Activated CD8-positive, alpha-beta T cell treated with anti-CD3 and anti-CD28 coated beads for 36 hours (primary cell): ENCODE data around the gene FMNL1. TPM values are rescaled to one million over a fixed set of nuclear protein-coding genes. Genes with fewer than 3 reads are reported as not detected.

Experiments
- ATAC-seq: fragments of 200-7000 bp; cut with Tn5 transposase; one replicate; pipeline ENCODE4 v1.10.0; 2021; ENCODE audit warnings: mild to moderate bottlenecking, moderate library complexity
- CTCF ChIA-PET: fragments of 350-600 bp; sonication (Branson Sonifier 250); formaldehyde crosslinking; loops from one replicate; lab custom pipeline; 2021; ENCODE audit warnings: antibody characterized with exemption; lab: Charles Lee
- POLR2A ChIA-PET: fragments of 350-600 bp; sonication (Branson Sonifier 250); formaldehyde crosslinking; loops from one replicate; lab custom pipeline; 2021; ENCODE audit warnings: antibody characterized with exemption; lab: Charles Lee
- DNase-seq: peaks from one replicate; pipeline ENCODE4 v3.0.0-alpha.2; 2020
- H3K27ac Mint-ChIP-seq: one replicate; pipeline ENCODE4 v1.8.0; 2021; ENCODE audit warnings: mild to moderate bottlenecking, mixed read lengths
- H3K27me3 Mint-ChIP-seq: one replicate; pipeline ENCODE4 v1.8.0; 2021; ENCODE audit warnings: mixed read lengths
- H3K36me3 Mint-ChIP-seq: one replicate; pipeline ENCODE4 v1.8.0; 2021; ENCODE audit warnings: low read depth, mixed read lengths
- H3K4me1 Mint-ChIP-seq: one replicate; pipeline ENCODE4 v1.8.0; 2021; ENCODE audit warnings: low read depth, mixed read lengths
- H3K4me3 Mint-ChIP-seq: one replicate; pipeline ENCODE4 v1.8.0; 2021; ENCODE audit warnings: mild to moderate bottlenecking, moderate library complexity, mixed read lengths
- H3K9me3 Mint-ChIP-seq: one replicate; pipeline ENCODE4 v1.8.0; 2021; ENCODE audit warnings: mixed read lengths
- intact Hi-C: fragments of 100-400 bp; cut with micrococcal nuclease; formaldehyde crosslinking; loops from one replicate; pipeline ENCODE4 v1.10.0; 2022
- total RNA-seq, 2 experiments: library from RNA; stranded (reverse); gene quantifications; one replicate each; pipeline ENCODE4 v1.2.3, GENCODE V29; 2021
- TF ChIP-seq, protein P1 (sequence below): fragments of 200-600 bp; IDR thresholded peaks from one replicate; pipeline ENCODE4 v1.8.0; 2022; ENCODE audit warnings: antibody characterized with exemption, mild to moderate bottlenecking

The FMNL1 gene
- total RNA-seq, 2 experiments from 2014 or later: 285 to 298 TPM

DNA sequence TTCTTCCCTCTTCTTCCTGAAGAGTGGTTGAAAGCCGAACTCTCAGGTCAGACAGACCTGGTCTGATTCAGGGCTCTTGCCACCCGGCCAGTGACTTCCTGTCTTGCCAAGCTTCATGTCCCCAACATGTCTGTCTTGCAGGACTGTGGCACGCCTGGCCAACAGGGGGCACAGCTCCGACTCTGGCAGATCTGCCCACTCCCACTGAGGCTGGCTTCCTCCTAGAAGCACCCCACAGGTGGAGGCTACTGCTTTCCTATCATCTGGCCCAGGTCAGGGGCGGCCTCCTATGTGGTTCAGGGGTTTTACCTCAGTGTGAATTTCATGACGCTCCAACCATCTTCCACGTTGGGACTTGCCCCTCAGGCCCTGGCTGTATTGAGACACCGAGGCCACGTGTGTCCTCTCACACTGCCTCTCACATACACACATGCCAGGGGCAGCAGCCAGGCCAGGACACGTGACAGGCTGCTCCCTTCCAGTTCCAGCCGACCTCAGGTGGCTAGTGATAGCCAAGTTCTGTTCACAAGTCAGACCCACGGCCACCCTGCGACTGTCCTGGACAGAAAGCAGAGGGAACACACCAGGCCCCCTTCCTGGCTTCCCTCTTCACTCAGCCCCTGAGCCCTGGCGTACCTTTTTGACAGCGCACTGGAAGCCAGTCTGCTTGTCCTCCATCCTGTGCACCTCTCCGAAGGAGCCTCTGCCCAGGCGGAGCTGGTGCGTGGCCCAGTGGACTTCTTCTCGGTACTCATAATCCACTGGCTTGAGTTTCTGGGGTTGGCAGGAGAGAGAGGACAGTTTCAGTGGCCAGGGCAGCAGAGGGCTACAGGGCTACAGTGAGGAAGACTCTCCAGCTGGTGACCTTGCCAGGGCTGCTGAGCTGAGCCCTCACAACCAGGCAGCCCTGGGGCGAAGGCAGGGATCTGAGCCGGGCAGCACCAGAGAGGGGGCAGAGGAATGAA lies 62.8 kb downstream of the FMNL1 start:
- no peaks in the 10 kb centered on the region for H3K27me3 Mint-ChIP-seq
- peak; percentile 60 for ATAC-seq
- TF ChIP-seq, protein P1, sequence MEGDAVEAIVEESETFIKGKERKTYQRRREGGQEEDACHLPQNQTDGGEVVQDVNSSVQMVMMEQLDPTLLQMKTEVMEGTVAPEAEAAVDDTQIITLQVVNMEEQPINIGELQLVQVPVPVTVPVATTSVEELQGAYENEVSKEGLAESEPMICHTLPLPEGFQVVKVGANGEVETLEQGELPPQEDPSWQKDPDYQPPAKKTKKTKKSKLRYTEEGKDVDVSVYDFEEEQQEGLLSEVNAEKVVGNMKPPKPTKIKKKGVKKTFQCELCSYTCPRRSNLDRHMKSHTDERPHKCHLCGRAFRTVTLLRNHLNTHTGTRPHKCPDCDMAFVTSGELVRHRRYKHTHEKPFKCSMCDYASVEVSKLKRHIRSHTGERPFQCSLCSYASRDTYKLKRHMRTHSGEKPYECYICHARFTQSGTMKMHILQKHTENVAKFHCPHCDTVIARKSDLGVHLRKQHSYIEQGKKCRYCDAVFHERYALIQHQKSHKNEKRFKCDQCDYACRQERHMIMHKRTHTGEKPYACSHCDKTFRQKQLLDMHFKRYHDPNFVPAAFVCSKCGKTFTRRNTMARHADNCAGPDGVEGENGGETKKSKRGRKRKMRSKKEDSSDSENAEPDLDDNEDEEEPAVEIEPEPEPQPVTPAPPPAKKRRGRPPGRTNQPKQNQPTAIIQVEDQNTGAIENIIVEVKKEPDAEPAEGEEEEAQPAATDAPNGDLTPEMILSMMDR: no peak
- H3K4me3 Mint-ChIP-seq: no peak overlapping the region
- peak overlapping the region; percentile 86 for H3K27ac Mint-ChIP-seq
- peaks cover 25% of the 10 kb centered on the region for H3K4me1 Mint-ChIP-seq
- ChIA-PET POLR2A (interaction anchor here (0.5 to 1.7 kb wide), 5 partner anchors 12 to 33 kb away, joined by 3 to 5 read pairs (median 3); no protein-coding TSS in a partner anchor), CTCF (interaction anchor here (0.6 to 3.6 kb wide), 20 partner anchors 9 to 149 kb away, joined by 3 to 20 read pairs (median 5); partner anchors contain the start of genes ACBD4 and MAP3K14)
- no peaks in the 10 kb centered on the region for H3K9me3 Mint-ChIP-seq
- H3K36me3 Mint-ChIP-seq: peaks cover 60% of the 10 kb centered on the region
- peak; percentile 65 for DNase-seq
- intact Hi-C loops: no loop called here

DNA sequence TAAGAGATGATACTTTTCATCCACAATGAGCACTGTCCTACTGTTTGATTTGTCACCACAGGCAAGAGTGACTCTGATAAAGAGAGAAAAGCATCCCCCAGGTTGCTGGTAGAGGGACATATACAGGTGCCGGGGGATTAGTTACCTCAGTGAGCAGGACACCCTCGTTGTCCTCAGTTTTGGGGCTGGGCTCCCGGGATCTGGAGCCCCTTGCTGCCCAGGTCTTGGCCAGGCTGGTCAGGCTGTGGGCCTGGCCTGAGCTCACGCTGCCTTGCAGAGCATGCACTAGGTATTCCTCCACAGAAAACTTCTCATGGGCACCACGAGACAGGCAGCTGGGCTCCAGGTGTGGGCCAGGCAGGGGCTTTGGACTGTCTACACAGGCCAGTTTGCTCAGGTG lies 64.6 kb downstream of the FMNL1 start:
- CTCF ChIA-PET: interaction anchor here (1.0 to 9.6 kb wide), 6 partner anchors 9 to 99 kb away, joined by 4 to 81 read pairs (median 10); no protein-coding TSS in a partner anchor
- Mint-ChIP-seq H3K27ac (peak overlapping the region; percentile 8), H3K27me3 (no peaks in the 10 kb centered on the region)

DNA sequence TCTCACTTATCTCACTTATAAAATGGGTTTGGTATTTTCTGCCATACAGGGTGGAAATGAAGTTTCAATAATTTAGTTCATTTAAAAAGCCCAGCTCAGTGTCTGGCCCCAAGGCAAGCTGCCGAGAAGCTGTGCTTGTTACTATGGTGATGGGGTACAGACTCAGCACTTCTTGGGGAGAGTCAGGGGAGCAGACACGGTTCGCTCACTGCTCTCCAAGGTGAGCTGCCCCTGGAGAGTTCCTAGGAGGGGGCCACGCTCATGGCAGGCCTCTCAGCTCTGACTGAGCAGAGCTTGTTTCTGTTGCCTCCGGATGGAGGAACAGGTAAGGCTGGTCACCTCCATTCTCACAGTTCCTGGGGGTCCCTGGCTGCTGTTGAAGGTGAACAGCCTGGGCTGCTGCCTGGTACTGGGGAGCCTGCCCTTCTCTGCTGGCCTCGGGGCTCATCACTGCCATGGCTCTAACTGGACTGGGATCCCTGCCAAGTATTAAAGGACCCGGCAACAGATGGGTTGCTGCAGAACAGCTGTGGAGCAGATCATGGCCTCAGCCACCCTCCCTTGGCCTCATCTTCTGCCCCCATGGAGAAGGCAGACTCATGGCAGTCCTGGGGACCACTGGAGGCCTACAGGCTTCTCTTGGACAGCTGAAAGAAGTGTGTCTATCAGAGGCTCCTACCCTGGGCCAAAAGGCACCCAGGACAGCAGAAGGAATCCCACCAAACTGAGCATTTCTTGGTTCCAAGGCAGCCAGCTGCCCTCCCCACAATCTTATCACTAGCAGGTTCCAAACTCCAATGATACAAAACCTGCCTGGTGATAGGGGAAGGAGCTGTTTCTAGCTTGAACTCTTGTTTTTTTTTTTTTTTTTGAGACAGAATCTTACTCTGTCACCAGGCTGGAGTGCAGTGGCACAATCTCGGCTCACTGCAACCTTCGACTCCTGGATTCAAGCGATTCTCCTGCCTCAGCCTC lies 66.1 kb downstream of the FMNL1 start:
- peaks cover 62% of the 10 kb centered on the region for H3K36me3 Mint-ChIP-seq
- DNase-seq (no peak), ATAC-seq (no peak)
- H3K27me3 Mint-ChIP-seq: no peaks in the 10 kb centered on the region
- ChIA-PET CTCF (interaction anchor here (0.7 to 9.6 kb wide), 5 partner anchors 11 to 98 kb away, joined by 3 to 81 read pairs (median 8); no protein-coding TSS in a partner anchor), POLR2A (interaction anchor here (0.6 to 1.4 kb wide), 6 partner anchors 24 to 97 kb away, joined by 3 to 4 read pairs (median 3); partner anchors contain the start of gene MAP3K14)
- intact Hi-C loops: no loop called here
- H3K4me3 Mint-ChIP-seq: no peak overlapping the region
- H3K9me3 Mint-ChIP-seq: no peaks in the 10 kb centered on the region
- TF ChIP-seq, protein P1: no peak
- H3K27ac Mint-ChIP-seq: peak overlapping the region; percentile 41
- peaks cover 45% of the 10 kb centered on the region for H3K4me1 Mint-ChIP-seq

More for the DNA sequence above, 64.6 kb downstream of the FMNL1 start:
- Mint-ChIP-seq H3K4me1 (peaks cover 35% of the 10 kb centered on the region), H3K36me3 (peaks cover 62% of the 10 kb centered on the region), H3K4me3 (no peak overlapping the region), H3K9me3 (no peaks in the 10 kb centered on the region)
- intact Hi-C loops: no loop called here
- TF ChIP-seq, protein P1: no peak
- POLR2A ChIA-PET: interaction anchor here (0.9 to 1.7 kb wide), 3 partner anchors 30 to 33 kb away, joined by 3 to 5 read pairs (median 4); partner anchors contain the start of gene MAP3K14
- DNase-seq (no peak), ATAC-seq (no peak)

DNA sequence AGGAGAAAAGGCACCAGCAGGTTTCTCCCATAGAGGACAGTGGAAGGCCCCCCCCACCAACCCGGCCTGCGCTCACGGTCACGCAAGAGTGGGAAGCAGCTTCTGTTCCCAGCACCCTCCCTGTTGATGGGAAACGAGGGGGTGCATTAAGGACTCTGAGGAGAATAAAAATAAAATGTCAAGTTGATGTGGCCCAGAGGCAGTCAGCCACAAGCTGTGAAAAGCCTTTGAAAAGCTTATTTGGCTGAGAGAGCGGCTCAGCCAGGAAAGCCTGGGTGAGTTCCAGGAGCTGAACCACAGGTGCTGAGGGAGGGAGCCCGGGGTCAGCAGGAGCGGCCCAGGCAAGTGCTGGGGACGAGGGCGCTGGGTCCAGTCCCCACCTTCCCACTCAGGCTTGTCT lies 67.1 kb downstream of the FMNL1 start:
- H3K9me3 Mint-ChIP-seq: no peaks in the 10 kb centered on the region
- H3K27ac Mint-ChIP-seq: no peak overlapping the region
- no peak overlapping the region for H3K4me3 Mint-ChIP-seq
- H3K27me3 Mint-ChIP-seq: no peaks in the 10 kb centered on the region
- DNase-seq (no peak), ATAC-seq (no peak)
- H3K36me3 Mint-ChIP-seq: peaks cover 56% of the 10 kb centered on the region
- POLR2A ChIA-PET: interaction anchor here (0.6 to 1.5 kb wide), 3 partner anchors 22 to 63 kb away, joined by 3 to 4 read pairs (median 4); no protein-coding TSS in a partner anchor
- peaks cover 45% of the 10 kb centered on the region for H3K4me1 Mint-ChIP-seq
- TF ChIP-seq, protein P1: no peak
- intact Hi-C loops: no loop called here
- CTCF ChIA-PET: interaction anchor here (1.0 to 9.6 kb wide), 6 partner anchors 12 to 97 kb away, joined by 3 to 81 read pairs (median 6); no protein-coding TSS in a partner anchor
